ENCODE data around the gene NPBWR2. TPM values are rescaled to one million over a fixed set of nuclear protein-coding genes. Genes with fewer than 3 reads are reported as not detected.

Gene NPBWR2
- total RNA-seq, 1 experiment from 2014 or later, result not detected

DNA sequence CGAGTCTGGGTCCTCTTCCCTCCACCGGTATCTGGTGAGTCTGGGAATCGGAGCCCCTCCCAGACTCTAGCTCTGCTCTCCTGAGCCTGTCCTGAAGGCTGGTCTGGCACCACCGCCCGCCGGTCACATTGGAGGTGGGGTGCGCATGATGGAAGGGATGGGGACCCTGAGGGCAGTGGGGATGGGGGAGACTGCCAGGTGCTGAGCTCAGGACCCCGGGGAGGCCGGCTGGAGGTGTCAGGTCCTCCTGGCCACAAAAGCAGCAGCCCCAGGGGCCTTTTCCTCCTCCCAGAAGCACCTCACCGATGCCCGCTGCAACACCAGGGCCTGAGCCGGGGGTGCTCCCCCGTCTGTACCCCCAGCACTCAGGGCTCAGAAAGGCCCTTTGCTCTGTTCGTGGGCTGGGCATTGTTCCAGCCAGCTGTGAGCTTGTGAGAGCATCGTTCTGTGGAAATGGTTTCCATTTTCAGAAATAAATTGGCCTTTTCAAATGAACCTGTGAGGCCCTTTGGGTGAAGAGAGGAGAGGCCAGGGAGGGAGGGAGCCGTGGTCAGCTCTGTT lies 2.5 kb upstream of the NPBWR2 start:
- intact Hi-C loops (cut with micrococcal nuclease), result no loop called here

DNA sequence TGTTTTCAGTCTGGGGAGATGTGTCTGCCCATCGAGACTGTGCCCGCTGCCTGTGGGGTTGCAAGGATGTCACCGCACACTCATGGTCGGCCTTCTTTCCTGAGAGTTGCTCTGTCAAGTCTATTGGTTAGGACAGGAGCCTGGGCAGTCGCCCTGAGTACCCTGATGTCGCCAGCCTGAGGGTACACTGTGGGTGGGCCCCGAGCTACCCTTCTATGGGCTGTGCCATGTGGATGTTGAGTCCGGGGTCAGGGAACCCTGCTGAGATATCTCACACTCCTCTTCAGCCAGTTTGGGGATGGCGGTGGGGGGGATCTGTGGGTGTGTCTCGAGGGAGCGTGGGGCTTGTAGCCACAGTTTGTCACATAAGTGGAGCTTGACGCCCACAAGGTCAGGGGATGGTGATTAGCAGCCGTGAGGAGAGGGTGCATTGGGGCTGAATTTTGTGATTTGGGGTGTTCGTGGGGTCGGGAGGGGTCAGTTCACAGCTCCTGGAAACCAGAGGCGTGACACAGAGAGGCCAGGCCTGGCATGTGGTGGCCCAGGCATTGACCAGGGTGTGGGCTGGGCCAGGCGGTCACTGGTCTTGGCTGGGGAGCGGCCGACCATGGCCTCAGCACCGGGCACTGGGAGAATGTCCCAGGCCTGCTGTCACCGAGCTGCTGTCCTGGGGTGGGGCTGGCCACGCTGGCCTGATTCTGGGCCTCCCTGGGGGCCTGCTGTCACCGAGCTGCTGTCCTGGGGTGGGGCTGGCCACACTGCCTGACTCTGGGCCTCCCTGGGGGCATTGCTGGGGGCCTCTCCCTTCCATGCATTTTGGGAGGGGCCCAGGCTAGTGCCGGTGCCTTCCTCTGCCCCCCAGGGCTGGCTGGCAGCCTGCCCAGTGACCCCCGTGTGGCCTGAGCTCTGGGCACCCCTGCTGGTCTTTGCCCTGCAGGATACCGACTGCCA lies 1.6 kb upstream of the NPBWR2 start:
- no peaks in the 10 kb centered on the region for H3K36me3 ChIP-seq (ENCODE audit: control insufficient read depth in 1 of 2, insufficient read depth in 2 of 2, low read length in 2 of 2)
- H3K9me3 ChIP-seq (ENCODE audit: control insufficient read depth in 1 of 2, insufficient read depth in 1 of 2, low read depth in 1 of 2, low read length in 2 of 2), result no peaks in the 10 kb centered on the region
- ATAC-seq (no peak), DNase-seq (ENCODE audit: low read depth, low spot score) (no peak)
- H2AFZ ChIP-seq (ENCODE audit: low read depth, low read length, poor library complexity, severe bottlenecking), result no peak overlapping the region
- H3K4me1 ChIP-seq (ENCODE audit: control insufficient read depth in 1 of 2, insufficient read depth in 2 of 2, low read length in 2 of 2), result no peaks in the 10 kb centered on the region
- no peaks in the 10 kb centered on the region for H4K20me1 ChIP-seq (ENCODE audit: insufficient read depth)
- no peaks in the 10 kb centered on the region for H3K79me2 ChIP-seq (ENCODE audit: insufficient read depth, low read length)
- CTCF ChIA-PET, result interaction anchor here (0.6 kb wide), 1 partner anchor 525 kb away, joined by 3 read pairs; no protein-coding TSS in a partner anchor
- RAD21 ChIA-PET (ENCODE audit: low non-redundant PET in 1 of 2, low total read pairs in 2 of 2, uncharacterized antibody in 2 of 2, unreplicated experiment in 2 of 2), result no interaction called here
- H3K27ac ChIP-seq (ENCODE audit: low read depth, low read length), result no peak overlapping the region
- no peaks in the 10 kb centered on the region for H3K27me3 ChIP-seq (ENCODE audit: insufficient read depth, low read length)
- POLR2A ChIA-PET, result no interaction called here
- no peaks in the 10 kb centered on the region for H3K9me2 ChIP-seq (ENCODE audit: insufficient read depth)
- BruUV-seq (replicated peaks), result no TSS peak
- H3K9ac ChIP-seq (ENCODE audit: low read length), result no peak overlapping the region
- intact Hi-C loops (cut with micrococcal nuclease), result no loop called here
- H3K4me3 ChIP-seq (replicated peaks in 1 of 2; ENCODE audit: low read depth in 1 of 2, low read length in 2 of 2), result no peak overlapping the region
- H3K4me2 ChIP-seq (ENCODE audit: low read length), result no peak overlapping the region
- TF ChIP-seq, protein P1, sequence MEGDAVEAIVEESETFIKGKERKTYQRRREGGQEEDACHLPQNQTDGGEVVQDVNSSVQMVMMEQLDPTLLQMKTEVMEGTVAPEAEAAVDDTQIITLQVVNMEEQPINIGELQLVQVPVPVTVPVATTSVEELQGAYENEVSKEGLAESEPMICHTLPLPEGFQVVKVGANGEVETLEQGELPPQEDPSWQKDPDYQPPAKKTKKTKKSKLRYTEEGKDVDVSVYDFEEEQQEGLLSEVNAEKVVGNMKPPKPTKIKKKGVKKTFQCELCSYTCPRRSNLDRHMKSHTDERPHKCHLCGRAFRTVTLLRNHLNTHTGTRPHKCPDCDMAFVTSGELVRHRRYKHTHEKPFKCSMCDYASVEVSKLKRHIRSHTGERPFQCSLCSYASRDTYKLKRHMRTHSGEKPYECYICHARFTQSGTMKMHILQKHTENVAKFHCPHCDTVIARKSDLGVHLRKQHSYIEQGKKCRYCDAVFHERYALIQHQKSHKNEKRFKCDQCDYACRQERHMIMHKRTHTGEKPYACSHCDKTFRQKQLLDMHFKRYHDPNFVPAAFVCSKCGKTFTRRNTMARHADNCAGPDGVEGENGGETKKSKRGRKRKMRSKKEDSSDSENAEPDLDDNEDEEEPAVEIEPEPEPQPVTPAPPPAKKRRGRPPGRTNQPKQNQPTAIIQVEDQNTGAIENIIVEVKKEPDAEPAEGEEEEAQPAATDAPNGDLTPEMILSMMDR (IDR thresholded peaks at IDR 0.05 in 2 of 3, conservative IDR thresholded peaks at IDR 0.05 in 1 of 3; ENCODE audit: borderline replicate concordance in 1 of 3, insufficient read depth in 1 of 3, low read depth in 2 of 3, low read length in 2 of 3), result no peak
- TF ChIP-seq POLR2AphosphoS5 (IDR thresholded peaks at IDR 0.05; ENCODE audit: low read depth, low read length) (no peak), EGR1 (IDR thresholded peaks at IDR 0.05; ENCODE audit: low read depth) (no peak), EZH2phosphoT487 (IDR thresholded peaks at IDR 0.05; ENCODE audit: borderline replicate concordance) (no peak), EZH2 (IDR thresholded peaks at IDR 0.05) (no peak), ZNF274 (IDR thresholded peaks at IDR 0.05; ENCODE audit: low read depth, low read length) (no peak), SRF (IDR thresholded peaks at IDR 0.05; ENCODE audit: low read depth) (no peak), YY1 (IDR thresholded peaks at IDR 0.05; ENCODE audit: extremely low read depth, insufficient replicate concordance, low read depth, low read length) (no peak), ELF1 (IDR thresholded peaks at IDR 0.05; ENCODE audit: borderline replicate concordance, low read depth) (no peak), SIN3A (IDR thresholded peaks at IDR 0.05; ENCODE audit: low read depth) (no peak)
- TF ChIP-seq, protein P2, sequence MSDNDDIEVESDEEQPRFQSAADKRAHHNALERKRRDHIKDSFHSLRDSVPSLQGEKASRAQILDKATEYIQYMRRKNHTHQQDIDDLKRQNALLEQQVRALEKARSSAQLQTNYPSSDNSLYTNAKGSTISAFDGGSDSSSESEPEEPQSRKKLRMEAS (IDR thresholded peaks at IDR 0.05), result no peak
- TF ChIP-seq, protein P3, sequence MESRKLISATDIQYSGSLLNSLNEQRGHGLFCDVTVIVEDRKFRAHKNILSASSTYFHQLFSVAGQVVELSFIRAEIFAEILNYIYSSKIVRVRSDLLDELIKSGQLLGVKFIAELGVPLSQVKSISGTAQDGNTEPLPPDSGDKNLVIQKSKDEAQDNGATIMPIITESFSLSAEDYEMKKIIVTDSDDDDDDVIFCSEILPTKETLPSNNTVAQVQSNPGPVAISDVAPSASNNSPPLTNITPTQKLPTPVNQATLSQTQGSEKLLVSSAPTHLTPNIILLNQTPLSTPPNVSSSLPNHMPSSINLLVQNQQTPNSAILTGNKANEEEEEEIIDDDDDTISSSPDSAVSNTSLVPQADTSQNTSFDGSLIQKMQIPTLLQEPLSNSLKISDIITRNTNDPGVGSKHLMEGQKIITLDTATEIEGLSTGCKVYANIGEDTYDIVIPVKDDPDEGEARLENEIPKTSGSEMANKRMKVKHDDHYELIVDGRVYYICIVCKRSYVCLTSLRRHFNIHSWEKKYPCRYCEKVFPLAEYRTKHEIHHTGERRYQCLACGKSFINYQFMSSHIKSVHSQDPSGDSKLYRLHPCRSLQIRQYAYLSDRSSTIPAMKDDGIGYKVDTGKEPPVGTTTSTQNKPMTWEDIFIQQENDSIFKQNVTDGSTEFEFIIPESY (IDR thresholded peaks at IDR 0.05; ENCODE audit: extremely low read depth, insufficient replicate concordance, low read length), result no peak

More for the DNA sequence above, 2.5 kb upstream of the NPBWR2 start:
- no peak for DNase-seq (ENCODE audit: low read depth, low spot score)
- H3K79me2 ChIP-seq (ENCODE audit: insufficient read depth, low read length), result no peaks in the 10 kb centered on the region
- H3K4me1 ChIP-seq (ENCODE audit: control insufficient read depth in 1 of 2, insufficient read depth in 2 of 2, low read length in 2 of 2), result no peaks in the 10 kb centered on the region
- no peaks in the 10 kb centered on the region for H3K27me3 ChIP-seq (ENCODE audit: insufficient read depth, low read length)
- H2AFZ ChIP-seq (ENCODE audit: low read depth, low read length, poor library complexity, severe bottlenecking), result no peak overlapping the region
- ChIA-PET RAD21 (ENCODE audit: low non-redundant PET in 1 of 2, low total read pairs in 2 of 2, uncharacterized antibody in 2 of 2, unreplicated experiment in 2 of 2) (no interaction called here), POLR2A (no interaction called here), CTCF (no interaction called here)
- no peaks in the 10 kb centered on the region for H4K20me1 ChIP-seq (ENCODE audit: insufficient read depth)
- no TSS peak for BruUV-seq (replicated peaks)
- H3K9me2 ChIP-seq (ENCODE audit: insufficient read depth), result no peaks in the 10 kb centered on the region
- ATAC-seq, result no peak
- no peaks in the 10 kb centered on the region for H3K9me3 ChIP-seq (ENCODE audit: control insufficient read depth in 1 of 2, insufficient read depth in 1 of 2, low read depth in 1 of 2, low read length in 2 of 2)
- H3K9ac ChIP-seq (ENCODE audit: low read length), result no peak overlapping the region
- TF ChIP-seq, protein P4, sequence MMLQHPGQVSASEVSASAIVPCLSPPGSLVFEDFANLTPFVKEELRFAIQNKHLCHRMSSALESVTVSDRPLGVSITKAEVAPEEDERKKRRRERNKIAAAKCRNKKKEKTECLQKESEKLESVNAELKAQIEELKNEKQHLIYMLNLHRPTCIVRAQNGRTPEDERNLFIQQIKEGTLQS (IDR thresholded peaks at IDR 0.05), result no peak
- no peak for TF ChIP-seq CEBPB (IDR thresholded peaks at IDR 0.05; ENCODE audit: low read depth)
- H3K4me3 ChIP-seq (replicated peaks in 1 of 2; ENCODE audit: low read depth in 1 of 2, low read length in 2 of 2), result no peak overlapping the region
- H3K27ac ChIP-seq (ENCODE audit: low read depth, low read length), result no peak overlapping the region
- H3K4me2 ChIP-seq (ENCODE audit: low read length), result no peak overlapping the region
- H3K36me3 ChIP-seq (ENCODE audit: control insufficient read depth in 1 of 2, insufficient read depth in 2 of 2, low read length in 2 of 2), result no peaks in the 10 kb centered on the region
